Iris pigment epithelial cell (primary cell): ENCODE results near the gene PDHA1.
A peak's percentile ranks its signal among the peaks of the same experiment; 100 is the strongest.

ENCODE experiments used
- DNase-seq: peaks from one replicate; pipeline ENCODE4 v3.0.0-alpha.2; 2011; ENCODE audit warnings: low read depth

PDHA1 gene

GRCh38 chrX:19343535-19344408, at the start of gene PDHA1:
TSS of gene PDHA1 (plus strand) at chrX:19343927. CDS start at chrX:19344038, 111 bp downstream.
- peak; percentile 89 for DNase-seq

- DNase-seq, result peak; percentile 52
Measured at GRCh38 chrX:19303256-19303880, 40.4 kb upstream of the PDHA1 start.

GRCh38 chrX:19326567-19326966, 17.2 kb upstream of the PDHA1 start:
- DNase-seq, result no peak

GRCh38 chrX:19331831-19332230, 11.9 kb upstream of the PDHA1 start:
- DNase-seq, result no peak

GRCh38 chrX:19332983-19333382, 10.7 kb upstream of the PDHA1 start:
- DNase-seq, result peak; percentile 16

- DNase-seq, result peak; percentile 53
Measured at GRCh38 chrX:19334945-19335626, 8.6 kb upstream of the PDHA1 start.

- DNase-seq, result peak; percentile 52
Measured at GRCh38 chrX:19342331-19342906, 1.3 kb upstream of the PDHA1 start.

- no peak for DNase-seq
Measured at GRCh38 chrX:19343085-19343534, 617 bp upstream of the PDHA1 start.

- DNase-seq, result no peak
Measured at GRCh38 chrX:19344661-19345060, 934 bp downstream of the PDHA1 start.

GRCh38 chrX:19347916-19348315, 4.2 kb downstream of the PDHA1 start:
- peak; percentile 43 for DNase-seq

- no peak for DNase-seq
Measured at GRCh38 chrX:19349264-19349663, 5.5 kb downstream of the PDHA1 start.

GRCh38 chrX:19350941-19351384, 7.2 kb downstream of the PDHA1 start:
- no peak for DNase-seq

GRCh38 chrX:19354625-19355024, 10.9 kb downstream of the PDHA1 start:
- DNase-seq, result no peak

- DNase-seq, result peak; percentile 25
Measured at GRCh38 chrX:19358521-19358920, 14.8 kb downstream of the PDHA1 start.

GRCh38 chrX:19360903-19361302, 17.2 kb downstream of the PDHA1 start:
- DNase-seq, result no peak

GRCh38 chrX:19361701-19362100, 18.0 kb downstream of the PDHA1 start:
- no peak for DNase-seq

GRCh38 chrX:19368576-19368975, 24.8 kb downstream of the PDHA1 start:
- DNase-seq, result no peak

- peak; percentile 45 for DNase-seq
Measured at GRCh38 chrX:19370061-19370460, 26.3 kb downstream of the PDHA1 start.

GRCh38 chrX:19372170-19372546, 28.4 kb downstream of the PDHA1 start:
- peak; percentile 68 for DNase-seq

GRCh38 chrX:19372547-19373331, 29.0 kb downstream of the PDHA1 start:
- DNase-seq, result no peak

- DNase-seq, result no peak
Measured at GRCh38 chrX:19373351-19373891, 29.7 kb downstream of the PDHA1 start.
